ENCODE measurements around the gene DIP2C. TPM values are rescaled to one million over a fixed set of nuclear protein-coding genes. Genes with fewer than 3 reads are reported as not detected.

DIP2C gene
- total RNA-seq, 4 donors from 2014 or later = 8.4 to 22.7 (median 16.8) TPM

GRCh38 chr10:530717-531116 lies 158.8 kb downstream of the DIP2C start:
- no peak for TF ChIP-seq CTCF (IDR thresholded peaks at IDR 0.05)
- no peak for TF ChIP-seq POLR2A (IDR thresholded peaks at IDR 0.05)
- no peaks in the 10 kb centered on the region for H3K4me1 ChIP-seq
- no peak for DNase-seq
- H3K27ac ChIP-seq = no peak overlapping the region
- no peak overlapping the region for H3K4me3 ChIP-seq
- H3K36me3 ChIP-seq = no peaks in the 10 kb centered on the region
- no peaks in the 10 kb centered on the region for H3K27me3 ChIP-seq
- no peaks in the 10 kb centered on the region for H3K9me3 ChIP-seq

GRCh38 chr10:529468-530230 lies 159.8 kb downstream of the DIP2C start:
- H3K9me3 ChIP-seq = no peaks in the 10 kb centered on the region
- H3K27ac ChIP-seq = no peak overlapping the region
- no peaks in the 10 kb centered on the region for H3K4me1 ChIP-seq
- DNase-seq = no peak
- no peaks in the 10 kb centered on the region for H3K36me3 ChIP-seq
- no peak for TF ChIP-seq CTCF (IDR thresholded peaks at IDR 0.05)
- H3K4me3 ChIP-seq = no peak overlapping the region
- H3K27me3 ChIP-seq = no peaks in the 10 kb centered on the region

GRCh38 chr10:528173-529165 lies 161.0 kb downstream of the DIP2C start:
- DNase-seq = no peak
- no peaks in the 10 kb centered on the region for H3K4me1 ChIP-seq
- H3K36me3 ChIP-seq = no peaks in the 10 kb centered on the region
- no peaks in the 10 kb centered on the region for H3K27me3 ChIP-seq
- H3K4me3 ChIP-seq = no peak overlapping the region
- no peak overlapping the region for H3K27ac ChIP-seq
- no peaks in the 10 kb centered on the region for H3K9me3 ChIP-seq
- no peak for TF ChIP-seq POLR2A (IDR thresholded peaks at IDR 0.05)
- no peak for TF ChIP-seq CTCF (IDR thresholded peaks at IDR 0.05)

GRCh38 chr10:527416-527815 lies 162.1 kb downstream of the DIP2C start:
- Histone ChIP-seq H3K9me3 (no peaks in the 10 kb centered on the region), H3K27me3 (no peaks in the 10 kb centered on the region), H3K4me1 (no peaks in the 10 kb centered on the region), H3K36me3 (no peaks in the 10 kb centered on the region), H3K27ac (no peak overlapping the region), H3K4me3 (no peak overlapping the region)
- TF ChIP-seq CTCF (IDR thresholded peaks at IDR 0.05) (no peak), POLR2A (IDR thresholded peaks at IDR 0.05) (no peak)
- DNase-seq = no peak

- H3K27ac ChIP-seq = no peak overlapping the region
- no peak overlapping the region for H3K4me3 ChIP-seq
- TF ChIP-seq CTCF (IDR thresholded peaks at IDR 0.05) = no peak
- no peak for TF ChIP-seq POLR2A (IDR thresholded peaks at IDR 0.05)
- no peaks in the 10 kb centered on the region for H3K27me3 ChIP-seq
- DNase-seq = no peak
- no peaks in the 10 kb centered on the region for H3K4me1 ChIP-seq
- H3K9me3 ChIP-seq = no peaks in the 10 kb centered on the region
- no peaks in the 10 kb centered on the region for H3K36me3 ChIP-seq
These were observed 162.7 kb downstream of the DIP2C start for GRCh38 chr10:526651-527312.
